Measurements from ENCODE around the gene RHBDF1.

RHBDF1 gene

GRCh38 chr16:72561-73548 is at the start of gene RHBDF1:
RHBDF1 (minus strand) TSS chr16:72631; CDS start chr16:65015, 7,616 bp downstream.
- no peak for DNase-seq

GRCh38 chr16:120756-121155 is 48.3 kb upstream of the RHBDF1 start:
- no peak for DNase-seq

GRCh38 chr16:119835-120491 is 47.5 kb upstream of the RHBDF1 start:
- no peak for DNase-seq

- no peak for DNase-seq
Measured at GRCh38 chr16:119295-119694, 46.9 kb upstream of the RHBDF1 start.

- no peak for DNase-seq
Measured at GRCh38 chr16:118857-119256, 46.4 kb upstream of the RHBDF1 start.

- DNase-seq: peak; percentile 85
Measured at GRCh38 chr16:117379-118365, 45.2 kb upstream of the RHBDF1 start.

- DNase-seq: no peak
Measured at GRCh38 chr16:116015-116414, 43.6 kb upstream of the RHBDF1 start.

- DNase-seq: no peak
Measured at GRCh38 chr16:114327-114726, 41.9 kb upstream of the RHBDF1 start.

- no peak for DNase-seq
Measured at GRCh38 chr16:112153-112840, 39.9 kb upstream of the RHBDF1 start.

- peak; percentile 79 for DNase-seq
Measured at GRCh38 chr16:106623-107324, 34.3 kb upstream of the RHBDF1 start.

- no peak for DNase-seq
Measured at GRCh38 chr16:105521-105920, 33.1 kb upstream of the RHBDF1 start.

- no peak for DNase-seq
Measured at GRCh38 chr16:104928-105327, 32.5 kb upstream of the RHBDF1 start.

- no peak for DNase-seq
Measured at GRCh38 chr16:104355-104754, 31.9 kb upstream of the RHBDF1 start.

GRCh38 chr16:102060-102855 is 29.8 kb upstream of the RHBDF1 start:
- DNase-seq: no peak

- no peak for DNase-seq
Measured at GRCh38 chr16:101586-101985, 29.2 kb upstream of the RHBDF1 start.

GRCh38 chr16:100989-101388 is 28.6 kb upstream of the RHBDF1 start:
- DNase-seq: no peak

GRCh38 chr16:97822-98221 is 25.4 kb upstream of the RHBDF1 start:
- no peak for DNase-seq

- DNase-seq: peak; percentile 96
Measured at GRCh38 chr16:96935-97381, 24.5 kb upstream of the RHBDF1 start.

GRCh38 chr16:94918-95265 is 22.5 kb upstream of the RHBDF1 start:
- no peak for DNase-seq

GRCh38 chr16:92431-93339 is 20.3 kb upstream of the RHBDF1 start:
- DNase-seq: no peak
